ENCODE data around the gene G6PC2.
A peak's percentile ranks its signal among the peaks of the same experiment; 100 is the strongest.

Gene G6PC2

DNA sequence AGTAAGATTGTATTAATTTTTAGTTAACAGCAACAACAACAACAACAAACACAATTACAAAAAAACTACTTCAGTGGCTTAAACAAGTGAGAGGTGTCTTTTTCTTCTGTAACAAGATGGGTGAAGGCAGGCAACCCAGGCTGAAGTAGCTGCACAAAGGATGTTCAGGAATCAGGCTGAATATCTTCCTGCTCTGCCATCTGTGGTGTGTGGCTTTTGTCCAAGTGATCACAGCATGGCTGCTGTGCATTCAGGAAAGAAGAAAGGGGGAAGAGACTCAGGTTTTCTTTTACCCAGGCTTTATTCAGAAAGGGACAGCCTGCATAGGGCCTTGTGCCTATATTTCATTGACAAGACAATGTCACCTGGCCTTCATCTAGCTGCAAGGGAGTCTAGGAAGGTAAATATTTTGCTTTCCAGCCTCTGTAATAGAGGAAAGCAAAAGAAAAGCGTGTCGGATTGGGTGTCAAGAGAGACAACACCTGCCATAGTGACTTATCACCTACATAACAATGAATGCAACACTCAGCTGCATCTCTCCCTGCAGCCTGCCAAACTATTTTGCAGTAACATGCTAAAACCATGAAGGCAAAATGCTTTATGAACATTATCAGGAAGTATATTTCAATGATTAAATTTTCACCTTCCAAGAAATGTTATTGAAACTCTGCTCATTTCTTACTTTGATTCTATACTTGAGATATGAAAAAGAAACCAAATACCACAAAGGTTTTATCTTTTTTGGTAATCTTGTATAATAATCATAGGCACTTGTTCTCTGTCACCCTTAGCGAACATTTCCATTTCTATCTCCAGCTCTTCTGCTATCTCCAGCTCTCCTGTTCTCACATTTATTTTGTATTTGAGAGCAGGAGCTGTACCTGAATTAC lies 14.6 kb downstream of the G6PC2 start:
- no peak overlapping the region for H3K4me3 ChIP-seq (replicated peaks; ENCODE audit: low read depth, low read length)
- no peak for DNase-seq (ENCODE audit: low read depth)
- TF ChIP-seq, protein P1, sequence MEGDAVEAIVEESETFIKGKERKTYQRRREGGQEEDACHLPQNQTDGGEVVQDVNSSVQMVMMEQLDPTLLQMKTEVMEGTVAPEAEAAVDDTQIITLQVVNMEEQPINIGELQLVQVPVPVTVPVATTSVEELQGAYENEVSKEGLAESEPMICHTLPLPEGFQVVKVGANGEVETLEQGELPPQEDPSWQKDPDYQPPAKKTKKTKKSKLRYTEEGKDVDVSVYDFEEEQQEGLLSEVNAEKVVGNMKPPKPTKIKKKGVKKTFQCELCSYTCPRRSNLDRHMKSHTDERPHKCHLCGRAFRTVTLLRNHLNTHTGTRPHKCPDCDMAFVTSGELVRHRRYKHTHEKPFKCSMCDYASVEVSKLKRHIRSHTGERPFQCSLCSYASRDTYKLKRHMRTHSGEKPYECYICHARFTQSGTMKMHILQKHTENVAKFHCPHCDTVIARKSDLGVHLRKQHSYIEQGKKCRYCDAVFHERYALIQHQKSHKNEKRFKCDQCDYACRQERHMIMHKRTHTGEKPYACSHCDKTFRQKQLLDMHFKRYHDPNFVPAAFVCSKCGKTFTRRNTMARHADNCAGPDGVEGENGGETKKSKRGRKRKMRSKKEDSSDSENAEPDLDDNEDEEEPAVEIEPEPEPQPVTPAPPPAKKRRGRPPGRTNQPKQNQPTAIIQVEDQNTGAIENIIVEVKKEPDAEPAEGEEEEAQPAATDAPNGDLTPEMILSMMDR (IDR thresholded peaks at IDR 0.05; ENCODE audit: low read length, missing control alignments): no peak

DNA sequence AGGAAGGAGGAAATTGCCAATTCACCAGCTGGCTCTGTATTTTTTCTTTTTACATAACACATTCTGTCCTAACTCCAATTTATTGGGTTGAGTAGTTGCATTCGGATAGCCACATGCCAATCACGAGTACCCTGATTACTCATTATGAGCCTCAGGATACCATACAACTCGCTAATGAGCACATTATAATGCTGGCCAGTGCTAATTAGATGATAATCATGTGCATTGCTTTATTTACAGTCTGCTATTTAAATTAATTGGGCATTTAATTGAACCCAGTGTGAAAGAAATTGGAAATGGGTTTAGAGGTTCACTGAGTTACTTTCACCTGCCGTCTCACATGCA lies 15.2 kb downstream of the G6PC2 start:
- H3K4me3 ChIP-seq (replicated peaks; ENCODE audit: low read depth, low read length): no peak overlapping the region
- TF ChIP-seq, protein P1 (IDR thresholded peaks at IDR 0.05; ENCODE audit: low read length, missing control alignments): no peak
- DNase-seq (ENCODE audit: low read depth): no peak

GRCh38 chr2:168920504-168921157 lies 19.5 kb downstream of the G6PC2 start:
- no peak overlapping the region for H3K4me3 ChIP-seq (replicated peaks; ENCODE audit: low read depth, low read length)
- peak; percentile 63 for DNase-seq (ENCODE audit: low read depth)
- TF ChIP-seq, protein P1 (IDR thresholded peaks at IDR 0.05; ENCODE audit: low read length, missing control alignments): peak; percentile 48

- no peak for DNase-seq (ENCODE audit: low read depth)
- H3K4me3 ChIP-seq (replicated peaks; ENCODE audit: low read depth, low read length): no peak overlapping the region
- TF ChIP-seq, protein P1 (IDR thresholded peaks at IDR 0.05; ENCODE audit: low read length, missing control alignments): no peak
These were observed 25.7 kb downstream of the G6PC2 start for GRCh38 chr2:168926621-168927386.

GRCh38 chr2:168928113-168928831 lies 27.2 kb downstream of the G6PC2 start:
- TF ChIP-seq, protein P1 (IDR thresholded peaks at IDR 0.05; ENCODE audit: low read length, missing control alignments): no peak

GRCh38 chr2:168929031-168929430 lies 27.9 kb downstream of the G6PC2 start:
- TF ChIP-seq, protein P1 (IDR thresholded peaks at IDR 0.05; ENCODE audit: low read length, missing control alignments): no peak
- DNase-seq (ENCODE audit: low read depth): peak; percentile 54
- no peak overlapping the region for H3K4me3 ChIP-seq (replicated peaks; ENCODE audit: low read depth, low read length)

More at GRCh38 chr2:168928113-168928831, 27.2 kb downstream of the G6PC2 start:
- no peak for DNase-seq (ENCODE audit: low read depth)
- H3K4me3 ChIP-seq (replicated peaks; ENCODE audit: low read depth, low read length): no peak overlapping the region
